GM18861 (cell line): Measurements from ENCODE around the gene SMARCE1.

Source experiments
- ATAC-seq: cut with Tn5 transposase; IDR thresholded peaks from one replicate; pipeline ENCODE4 v1.9.1; 2021; ENCODE audit not compliant: unreplicated experiment

The SMARCE1 gene

GRCh38 chr17:40612599-40613244 lies 34.9 kb downstream of the SMARCE1 start:
- no peak for ATAC-seq

GRCh38 chr17:40611840-40612474 lies 35.7 kb downstream of the SMARCE1 start:
- ATAC-seq: no peak

GRCh38 chr17:40610359-40610758 lies 37.3 kb downstream of the SMARCE1 start:
- no peak for ATAC-seq

GRCh38 chr17:40608061-40608581 lies 39.5 kb downstream of the SMARCE1 start:
- ATAC-seq: no peak

GRCh38 chr17:40607641-40608040 lies 40.0 kb downstream of the SMARCE1 start:
- ATAC-seq: no peak

- ATAC-seq: no peak
Measured at GRCh38 chr17:40606548-40607353, 40.9 kb downstream of the SMARCE1 start.

GRCh38 chr17:40605306-40605705 lies 42.3 kb downstream of the SMARCE1 start:
- no peak for ATAC-seq

- ATAC-seq: no peak
Measured at GRCh38 chr17:40604327-40605080, 43.1 kb downstream of the SMARCE1 start.

GRCh38 chr17:40602445-40603443 lies 44.9 kb downstream of the SMARCE1 start:
- no peak for ATAC-seq

GRCh38 chr17:40600486-40601046 lies 47.1 kb downstream of the SMARCE1 start:
- ATAC-seq: no peak

GRCh38 chr17:40599468-40599763 lies 48.2 kb downstream of the SMARCE1 start:
- no peak for ATAC-seq

GRCh38 chr17:40598619-40599467 lies 48.8 kb downstream of the SMARCE1 start:
- peak; percentile 56 for ATAC-seq

GRCh38 chr17:40598301-40598618 lies 49.4 kb downstream of the SMARCE1 start:
- no peak for ATAC-seq

- no peak for ATAC-seq
Measured at GRCh38 chr17:40597556-40598300, 49.9 kb downstream of the SMARCE1 start.

- ATAC-seq: no peak
Measured at GRCh38 chr17:40597156-40597555, 50.5 kb downstream of the SMARCE1 start.

- ATAC-seq: no peak
Measured at GRCh38 chr17:40596261-40596919, 51.2 kb downstream of the SMARCE1 start.

GRCh38 chr17:40590742-40591141 lies 56.9 kb downstream of the SMARCE1 start:
- no peak for ATAC-seq

GRCh38 chr17:40588552-40588951 lies 59.1 kb downstream of the SMARCE1 start:
- no peak for ATAC-seq
